NK-92 (cell line): ENCODE measurements around the gene KCNJ11.

Experiments used
- DNase-seq: peaks from one replicate; lab custom pipeline; 2025; ENCODE audit not compliant: unreplicated experiment; lab: John Stamatoyannopoulos, UW

Gene KCNJ11

GRCh38 chr11:17392872-17393271 is 4.4 kb upstream of the KCNJ11 start:
- no peak for DNase-seq

- no peak for DNase-seq
Measured at GRCh38 chr11:17391493-17392355, 3.3 kb upstream of the KCNJ11 start.

GRCh38 chr11:17389957-17390649 is 1.6 kb upstream of the KCNJ11 start:
- no peak for DNase-seq

GRCh38 chr11:17389211-17389956 is 925 bp upstream of the KCNJ11 start:
- DNase-seq, result no peak

DNA sequence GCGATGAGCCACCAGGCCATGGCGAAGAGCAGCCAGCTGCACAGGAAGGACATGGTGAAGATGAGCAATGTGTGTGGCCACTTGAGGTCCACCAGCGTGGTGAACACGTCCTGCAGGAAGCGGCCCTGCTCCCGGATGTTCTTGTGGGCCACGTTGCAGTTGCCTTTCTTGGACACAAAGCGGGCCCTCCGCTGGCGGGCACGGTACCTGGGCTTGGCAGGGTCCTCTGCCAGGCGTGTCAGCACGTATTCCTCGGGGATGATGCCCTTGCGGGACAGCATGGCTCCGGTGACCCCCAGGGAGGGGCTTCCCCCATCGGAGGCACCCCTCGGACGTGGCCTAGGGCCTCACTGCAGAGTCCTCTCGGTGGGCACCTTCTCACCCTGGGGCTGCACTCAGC is 648 bp downstream of the KCNJ11 start:
- no peak for DNase-seq

- no peak for DNase-seq
Measured at GRCh38 chr11:17387254-17387653, 1.2 kb downstream of the KCNJ11 start.

DNA sequence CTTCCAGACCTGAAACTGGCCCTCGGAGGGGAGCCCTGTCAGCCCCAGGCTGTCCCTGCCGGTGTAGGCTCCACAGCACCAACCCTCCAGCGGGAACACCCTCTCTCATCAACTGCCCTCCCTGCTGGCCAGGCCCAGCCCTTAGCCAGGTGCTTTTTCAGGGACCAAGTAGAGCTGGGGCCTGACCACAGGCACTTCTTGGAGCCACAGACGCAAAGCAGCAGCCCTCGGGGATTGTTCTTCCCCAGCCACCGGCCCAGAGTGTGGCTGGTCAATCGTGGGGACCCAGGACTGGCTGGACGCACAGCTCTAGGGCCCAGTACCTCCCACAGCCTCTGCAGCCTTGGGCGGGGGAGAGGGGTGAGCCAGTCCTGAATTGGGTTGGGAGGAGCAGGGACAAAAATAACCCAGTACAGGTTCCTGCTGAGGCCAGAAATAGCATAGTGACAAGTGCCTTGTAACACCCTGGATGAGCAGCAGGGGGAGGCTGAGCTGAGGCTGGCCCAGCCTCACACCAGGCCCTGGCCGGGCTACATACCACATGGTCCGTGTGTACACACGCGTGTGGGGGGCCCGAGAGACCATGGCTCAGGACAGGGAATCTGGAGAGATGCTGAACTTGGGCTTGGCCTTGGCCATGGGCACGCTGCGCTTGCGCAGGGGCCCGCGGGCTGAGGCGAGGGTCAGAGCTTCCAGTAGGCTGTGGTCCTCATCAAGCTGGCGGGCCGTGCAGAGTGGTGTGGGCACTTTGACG is 2.0 kb downstream of the KCNJ11 start:
- DNase-seq, result no peak

GRCh38 chr11:17385926-17386325 is 2.5 kb downstream of the KCNJ11 start:
- DNase-seq, result no peak

DNA sequence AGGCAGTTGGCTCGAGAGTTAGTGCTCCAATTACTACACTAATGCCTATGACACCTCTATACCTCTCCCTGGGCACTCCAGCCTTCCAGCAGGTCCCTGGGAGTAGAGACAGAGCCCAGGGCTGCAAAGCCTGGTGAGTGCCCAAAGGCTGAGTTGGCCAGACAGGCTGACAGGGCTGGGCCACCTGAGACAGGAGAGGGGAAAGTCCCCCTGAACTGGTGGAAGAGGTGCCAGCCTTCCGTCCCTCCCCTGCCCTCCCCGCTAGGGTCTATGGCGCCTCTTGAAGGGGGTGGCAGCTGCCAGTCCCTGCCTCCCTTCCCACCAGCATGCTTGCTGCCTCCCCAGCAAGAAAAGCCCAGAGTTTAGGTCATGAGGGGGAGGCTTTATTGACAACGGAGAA is 3.0 kb downstream of the KCNJ11 start:
- DNase-seq, result no peak

GRCh38 chr11:17384002-17384511 is 4.4 kb downstream of the KCNJ11 start:
- DNase-seq, result no peak

DNA sequence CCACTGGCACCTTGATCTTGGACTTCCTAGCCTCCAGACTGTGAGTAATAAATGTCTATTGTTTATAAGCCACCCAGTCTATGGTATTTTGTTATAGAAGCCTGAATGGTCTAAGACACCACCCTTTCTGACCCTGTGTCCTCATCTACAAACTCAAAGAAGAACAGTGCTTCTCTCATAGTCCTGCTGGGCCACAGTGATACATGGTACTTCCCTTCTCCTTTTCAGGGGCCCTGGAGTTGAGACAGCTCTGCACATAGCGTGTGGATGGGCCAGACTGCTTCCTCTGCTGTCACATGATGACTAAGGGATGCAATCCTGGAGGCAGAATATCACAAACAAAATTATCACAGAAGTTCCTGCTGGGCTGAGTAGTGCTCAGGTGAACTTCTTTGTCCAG is 5.0 kb downstream of the KCNJ11 start:
- no peak for DNase-seq

DNA sequence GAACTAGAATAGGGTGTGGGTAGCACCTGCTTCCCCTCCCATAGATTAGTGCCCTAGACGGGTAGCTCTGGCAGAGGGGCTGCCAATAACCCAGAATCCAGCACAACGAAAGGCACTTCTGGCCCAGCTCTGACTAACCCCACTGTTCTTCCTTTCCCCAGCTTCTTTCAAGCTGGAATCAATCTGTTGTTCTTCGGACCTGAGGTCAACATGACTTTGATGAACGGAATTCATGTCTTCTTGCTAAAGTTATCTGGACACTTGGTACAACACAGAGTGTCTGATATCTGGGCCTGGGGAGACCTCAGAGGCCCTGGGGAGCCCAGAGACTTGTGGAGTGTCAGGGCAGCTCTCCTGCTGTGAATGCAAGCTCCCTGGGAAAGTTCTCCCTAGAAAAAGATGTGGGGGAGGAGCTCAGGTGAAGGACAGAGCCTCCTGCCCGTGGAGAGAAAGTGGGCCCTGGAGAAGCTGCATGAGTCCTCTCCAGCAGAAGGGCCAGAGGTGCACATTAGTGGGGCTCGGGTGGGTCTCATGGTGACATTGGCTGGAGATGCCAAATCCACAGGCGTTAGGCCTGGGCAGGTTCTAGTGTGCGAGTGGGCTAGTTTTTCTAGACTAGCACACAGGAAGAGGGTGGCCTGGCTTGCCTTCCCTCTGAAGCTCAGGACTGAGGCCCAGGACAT is 6.3 kb downstream of the KCNJ11 start:
- no peak for DNase-seq

DNA sequence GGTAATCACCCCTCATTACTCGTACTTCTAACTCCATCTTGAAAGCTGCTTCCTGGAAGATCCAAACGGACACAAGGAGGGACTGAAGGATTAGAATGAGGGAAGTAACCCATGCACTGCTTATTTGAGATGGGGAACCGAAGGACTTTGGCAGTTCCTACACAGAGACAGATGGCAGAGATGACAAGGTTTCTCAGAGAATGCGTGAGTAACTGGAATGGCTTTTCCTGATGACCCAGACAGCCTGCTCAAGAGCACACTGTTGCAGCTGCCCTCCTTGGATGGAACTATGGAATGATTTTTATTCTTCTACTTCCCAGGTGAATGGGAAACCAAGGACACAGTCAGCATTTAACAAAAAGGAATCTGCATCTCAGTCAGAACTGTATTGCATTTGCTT is 7.3 kb downstream of the KCNJ11 start:
- no peak for DNase-seq

- no peak for DNase-seq
Measured at GRCh38 chr11:17379383-17380180, 8.9 kb downstream of the KCNJ11 start.

DNA sequence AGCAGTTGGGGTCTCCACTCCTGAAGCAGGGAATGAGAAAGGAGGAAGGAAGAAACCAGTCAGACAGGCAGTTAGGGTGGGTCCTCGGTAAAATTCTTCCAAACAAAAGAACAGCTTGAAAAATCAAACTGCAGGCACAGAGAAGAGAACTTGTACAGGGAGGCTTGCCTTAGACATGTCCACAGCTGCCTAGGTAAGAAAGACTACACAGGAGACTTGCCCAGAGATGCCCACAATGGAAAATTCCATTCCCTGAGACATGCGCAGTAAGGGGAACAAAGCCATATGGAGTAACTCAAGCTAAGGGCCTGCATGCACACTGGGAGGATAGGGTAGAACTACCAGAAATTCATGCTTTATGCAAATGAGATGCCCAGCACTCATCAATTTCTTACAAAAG is 9.8 kb downstream of the KCNJ11 start:
- DNase-seq, result no peak

DNA sequence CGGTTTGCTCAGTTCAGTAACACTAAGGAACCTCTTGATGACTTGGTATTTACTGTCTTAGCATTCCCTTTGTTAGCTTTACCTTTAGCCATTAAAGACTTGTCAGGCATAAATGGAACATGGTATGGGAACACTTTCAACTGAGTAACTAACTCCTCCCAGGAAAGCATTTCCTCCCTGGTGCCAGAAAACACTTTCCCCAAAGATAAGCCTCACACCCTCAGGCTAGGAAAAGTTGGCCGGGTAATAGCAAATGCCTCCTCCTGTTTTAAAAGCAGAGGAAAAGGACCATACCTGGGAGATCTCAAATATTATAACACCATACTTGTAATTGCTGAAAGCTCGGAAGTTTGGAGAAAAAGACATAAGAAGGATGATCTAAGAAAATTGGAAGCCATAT is 12.0 kb downstream of the KCNJ11 start:
- no peak for DNase-seq

GRCh38 chr11:17375547-17375946 is 12.9 kb downstream of the KCNJ11 start:
- no peak for DNase-seq

DNA sequence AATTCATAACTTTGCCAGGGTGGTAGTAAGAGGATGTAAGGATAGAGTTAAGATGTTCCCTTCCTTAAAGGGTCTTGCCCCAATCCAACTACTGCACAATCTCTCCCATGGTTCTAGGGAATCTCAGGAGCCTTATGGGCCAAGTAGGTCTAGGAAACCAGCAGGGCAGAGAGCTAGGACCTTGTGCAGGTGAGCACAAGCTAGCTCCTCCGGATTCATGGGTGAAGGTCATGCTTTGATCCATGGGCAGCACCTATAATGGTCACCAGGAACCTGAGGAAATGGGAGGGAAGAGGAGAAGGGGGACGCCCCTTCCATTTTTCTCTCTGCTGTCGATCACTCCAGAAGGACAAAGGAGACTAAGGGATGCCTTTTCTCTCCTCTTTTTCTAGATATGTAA is 16.8 kb downstream of the KCNJ11 start:
- no peak for DNase-seq

GRCh38 chr11:17369684-17370243 is 18.7 kb downstream of the KCNJ11 start:
- DNase-seq, result no peak
